IMR-90 (cell line): ENCODE data around the gene CHD2. TPM values are rescaled to one million over a fixed set of nuclear protein-coding genes. Genes with fewer than 3 reads are reported as not detected.

Experiments used
- ATAC-seq: fragments of 200-7000 bp; cut with Tn5 transposase; 2 replicates; pipeline ENCODE4 v1.9.1; 2020; ENCODE audit warnings: low read depth, mild to moderate bottlenecking, moderate library complexity
- BruUV-seq: library from RNA; stranded (reverse); fragments of 400-500 nt; replicated peaks from 2 replicates; lab custom pipeline; 2021; lab: Mats Ljungman, UMichigan
- CTCF ChIA-PET: fragments of 300-600 bp; formaldehyde crosslinking; extraction: SDS; loops from one replicate; lab custom pipeline; 2021; ENCODE audit warnings: antibody characterized with exemption; lab: Yijun Ruan, JAX
- POLR2A ChIA-PET: fragments of 300-600 bp; sonication (Branson Sonifier 250); formaldehyde crosslinking; loops from one replicate; lab custom pipeline; 2022; ENCODE audit warnings: antibody characterized with exemption; ENCODE audit not compliant: unreplicated experiment; lab: Charles Lee
- DNase-seq: peaks from one replicate; pipeline ENCODE4 v3.0.0; 2013
- H2AFZ ChIP-seq: replicated peaks from 2 replicates; pipeline ENCODE3; 2013; ENCODE audit warnings: low read length, mild to moderate bottlenecking; ENCODE audit not compliant: poor library complexity
- H2AK5ac ChIP-seq: 2 replicates; pipeline ENCODE4 v1.6.1; 2013; ENCODE audit warnings: low read depth, low read length, inconsistent platforms
- H2AK9ac ChIP-seq: replicated peaks from 2 replicates; pipeline ENCODE3; 2013; ENCODE audit warnings: mild to moderate bottlenecking, low read depth, low read length, moderate library complexity; ENCODE audit not compliant: poor library complexity
- H2BK120ac ChIP-seq: 2 replicates; pipeline ENCODE4 v1.6.1; 2013; ENCODE audit warnings: low read depth, low read length, inconsistent platforms
- H2BK15ac ChIP-seq: 3 replicates; pipeline ENCODE4 v1.6.1; 2013; ENCODE audit warnings: low read depth, low read length, inconsistent platforms
- H2BK20ac ChIP-seq: 2 replicates; pipeline ENCODE4 v1.6.1; 2013; ENCODE audit warnings: low read depth, mild to moderate bottlenecking, inconsistent platforms, low read length, moderate library complexity
- H2BK5ac ChIP-seq: 2 replicates; pipeline ENCODE4 v1.6.1; 2013; ENCODE audit warnings: mild to moderate bottlenecking, low read depth, low read length, inconsistent platforms; ENCODE audit not compliant: poor library complexity, severe bottlenecking
- H3K14ac ChIP-seq: replicated peaks from 2 replicates; pipeline ENCODE4 v1.6.1; 2013; ENCODE audit warnings: low read depth, low read length, inconsistent platforms
- H3K18ac ChIP-seq: 2 replicates; pipeline ENCODE4 v1.6.1; 2013; ENCODE audit warnings: low read depth, low read length, control low read depth
- H3K23ac ChIP-seq: 2 replicates; pipeline ENCODE4 v1.6.1; 2013; ENCODE audit warnings: low read depth, low read length, inconsistent platforms
- H3K27ac ChIP-seq: 2 replicates; pipeline ENCODE4 v1.5.1; 2013; ENCODE audit warnings: mild to moderate bottlenecking, control low read depth, low read length; ENCODE audit not compliant: insufficient read depth
- H3K27me3 ChIP-seq: 2 replicates; pipeline ENCODE4 v1.6.1; 2013; ENCODE audit warnings: low read length; ENCODE audit not compliant: control insufficient read depth, insufficient read depth
- H3K36me3 ChIP-seq: 2 replicates; pipeline ENCODE4 v1.6.1; 2013; ENCODE audit warnings: low read length, mixed read lengths; ENCODE audit not compliant: control insufficient read depth, insufficient read depth
- H3K4ac ChIP-seq: 2 replicates; pipeline ENCODE4 v1.6.1; 2013; ENCODE audit warnings: low read depth, low read length, inconsistent platforms
- H3K4me1 ChIP-seq: 2 replicates; pipeline ENCODE4 v1.6.1; 2013; ENCODE audit warnings: low read length, mixed read lengths; ENCODE audit not compliant: control insufficient read depth, insufficient read depth
- H3K4me2 ChIP-seq: 2 replicates; pipeline ENCODE4 v1.6.1; 2013; ENCODE audit warnings: low read depth, mild to moderate bottlenecking, control low read depth, low read length, moderate library complexity
- H3K4me3 ChIP-seq: 2 replicates; pipeline ENCODE4 v1.5.1; 2013; ENCODE audit warnings: low read depth, mild to moderate bottlenecking, control low read depth, low read length, moderate library complexity; ENCODE audit not compliant: insufficient read depth
- H3K56ac ChIP-seq: 2 replicates; pipeline ENCODE4 v1.6.1; 2013; ENCODE audit warnings: low read length, inconsistent platforms; ENCODE audit not compliant: insufficient read depth; ENCODE audit errors: extremely low read depth
- H3K79me1 ChIP-seq, 2 experiments: 2 replicates each; pipeline ENCODE4 v1.6.1; 2013; ENCODE audit warnings: low read length in 2 of 2, inconsistent platforms in 1 of 2, low read depth in 1 of 2
- H3K9ac ChIP-seq: 2 replicates; pipeline ENCODE4 v1.6.1; 2013; ENCODE audit warnings: low read depth, low read length, control low read depth
- H3K9me1 ChIP-seq: 2 replicates; pipeline ENCODE4 v1.6.1; 2013; ENCODE audit warnings: low read length, inconsistent platforms; ENCODE audit not compliant: insufficient read depth
- H3K9me3 ChIP-seq: 2 replicates; pipeline ENCODE4 v1.6.1; 2013; ENCODE audit warnings: low read length; ENCODE audit not compliant: control insufficient read depth, insufficient read depth
- H4K20me1 ChIP-seq: 2 replicates; pipeline ENCODE4 v1.6.1; 2013; ENCODE audit warnings: low read length, inconsistent platforms; ENCODE audit not compliant: insufficient read depth
- H4K5ac ChIP-seq: 2 replicates; pipeline ENCODE4 v1.6.1; 2013; ENCODE audit warnings: mild to moderate bottlenecking, low read depth, low read length, control low read depth
- H4K8ac ChIP-seq, 2 experiments: 2 replicates each; pipeline ENCODE4 v1.6.1; 2013; ENCODE audit warnings: low read depth in 2 of 2, low read length in 2 of 2, control low read depth in 1 of 2, inconsistent platforms in 1 of 2
- H4K91ac ChIP-seq: 2 replicates; pipeline ENCODE4 v1.6.1; 2013; ENCODE audit warnings: low read depth, low read length, inconsistent platforms; ENCODE audit not compliant: insufficient read depth
- BHLHE40 ChIP-seq: fragments of 150-350 bp; IDR thresholded peaks from 2 replicates; pipeline ENCODE4 v1.6.1; 2016; ENCODE audit warnings: mild to moderate bottlenecking, low read depth, low read length
- CEBPB ChIP-seq: IDR thresholded peaks from 2 replicates; pipeline ENCODE4 v1.6.1; 2012; ENCODE audit warnings: low read depth, low read length, improper control_type of control experiment
- WGBS, 2 experiments: methylation state at CpG; one replicate each; pipeline versions ENCODE4 v1.1.5 to v1.1.7; 2013; ENCODE audit warnings: missing lambda C conversion rate in 2 of 2; ENCODE audit not compliant: insufficient read length in 1 of 2; ENCODE audit errors: extremely low coverage in 2 of 2; 5-methylcytosine and 5-hydroxymethylcytosine counted together
- dilution Hi-C: fragments of 300-500 bp; cut with HindIII; formaldehyde crosslinking; loops from one replicate; pipeline ENCODE4 v1.14.3; 2018; ENCODE audit warnings: low sequenced_read_pairs; ENCODE audit not compliant: unreplicated experiment
- in situ Hi-C: fragments of 300-500 bp; cut with MboI; formaldehyde crosslinking; loops from 3 replicates; pipeline ENCODE4 v1.14.3; 2019; ENCODE audit warnings: low sequenced_read_pairs, inconsistent platforms, mixed read lengths
- intact Hi-C: fragments of 100-400 bp; cut with micrococcal nuclease; formaldehyde crosslinking; loops from 2 replicates; pipeline ENCODE4 v1.10.0; 2022
- polyA plus RNA-seq, 3 experiments: library from polyadenylated mRNA; depleted of rRNA; stranded (reverse); fragments of >200 nt; gene quantifications; 2 replicates each; pipeline ENCODE4 v1.2.3, GENCODE V29; 2012; ENCODE audit warnings: low replicate concordance in 1 of 3
- total RNA-seq: library from RNA; depleted of rRNA; stranded (reverse); fragments of >200 nt; gene quantifications from 2 replicates; pipeline ENCODE4 v1.2.3, GENCODE V29; 2012

The CHD2 gene
- total and polyA plus RNA-seq, 2 of the 4 experiments (the other 2 are of a cell fraction) = 44.9 to 64.7 TPM

DNA sequence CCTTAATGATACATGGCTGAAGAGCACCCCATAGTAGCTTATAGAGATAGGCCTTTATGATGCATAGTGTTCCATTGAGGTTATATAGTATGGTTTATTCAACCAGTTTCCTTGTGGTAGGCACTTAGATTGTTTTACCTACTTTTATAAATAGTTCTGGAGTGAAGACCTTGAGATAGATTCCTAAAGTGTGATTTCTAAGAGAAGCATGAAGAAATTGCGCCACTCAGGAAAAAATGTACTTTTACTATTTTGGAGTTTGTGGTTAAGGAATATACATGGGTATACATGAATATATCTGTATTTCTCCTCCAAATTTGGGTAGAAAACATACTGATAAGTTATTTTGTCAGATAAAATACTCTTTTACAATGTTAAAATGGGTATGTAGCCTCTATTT lies 70.5 kb downstream of the CHD2 start:
- Histone ChIP-seq H3K4me3 (no peak overlapping the region), H3K18ac (no peak overlapping the region), H3K27ac (no peak overlapping the region; the same call in 1 of the 2 replicates), H3K4me2 (no peak overlapping the region), H4K5ac (no peak overlapping the region), H3K27me3 (no peaks in the 10 kb centered on the region), H4K91ac (no peak overlapping the region), H2AK5ac (no peak overlapping the region), H3K79me1 (peaks cover 26 to 55% of the 10 kb centered on the region in 2 experiments), H2BK20ac (no peak overlapping the region), H4K8ac (no peak overlapping the region), H3K9me1 (peaks cover 2% of the 10 kb centered on the region; the same call in 1 of the 2 replicates), H2BK5ac (peak overlapping the region; percentile 81), H2BK120ac (no peak overlapping the region), H3K23ac (no peak overlapping the region), H3K36me3 (peaks cover 52% of the 10 kb centered on the region), H2AFZ (no peak overlapping the region), H3K9me3 (no peaks in the 10 kb centered on the region), H3K14ac (no peak overlapping the region), H3K4ac (no peak overlapping the region), H4K20me1 (peaks cover 5% of the 10 kb centered on the region; the same call in 1 of the 2 replicates), H2BK15ac (no peak overlapping the region), H2AK9ac (no peak overlapping the region), H3K4me1 (peaks cover 3% of the 10 kb centered on the region; the same call in 1 of the 2 replicates), H3K9ac (no peak overlapping the region), H3K56ac (no peak overlapping the region)
- DNase-seq (peak; percentile 50), ATAC-seq (peak; percentile 72)
- in situ Hi-C loops = no loop called here
- ChIA-PET POLR2A (interaction anchor here (0.6 kb wide), 1 partner anchor 172 kb away, joined by 3 read pairs; no protein-coding TSS in a partner anchor), CTCF (interaction anchor here (1.1 kb wide), 1 partner anchor 14 kb away, joined by 3 read pairs; no protein-coding TSS in a partner anchor)
- no TSS peak for BruUV-seq
- intact Hi-C loops = loop anchor here (5.0 kb wide), 1 partner anchor 173 kb away; no protein-coding TSS in a partner anchor
- dilution Hi-C loops = no loop called here
- no CpG with 5 or more reads among the region's 1 CpG for WGBS, 2 experiments
- TF ChIP-seq BHLHE40 (no peak), CEBPB (peak; percentile 79)
